C4-2B (cell line): Measurements from ENCODE around the gene LMBR1.
"Not testable (repeated sequence)": the region's sequence is repeated elsewhere in the genome, so short reads cannot be mapped to it uniquely, and the experiment has no call there.

Source experiments
- H3K27ac ChIP-seq: fragments of 450-650 bp; 2 replicates; pipeline ENCODE4 v1.5.1; 2017
- ZFX ChIP-seq: fragments of 450-650 bp; IDR thresholded peaks from 2 replicates; pipeline ENCODE4 v1.6.1; 2017
- TF ChIP-seq, protein P1 (sequence below): fragments of 450-650 bp; conservative IDR thresholded peaks from 2 replicates; pipeline ENCODE4 v1.5.1; 2017; ENCODE audit warnings: mild to moderate bottlenecking

Gene LMBR1

DNA sequence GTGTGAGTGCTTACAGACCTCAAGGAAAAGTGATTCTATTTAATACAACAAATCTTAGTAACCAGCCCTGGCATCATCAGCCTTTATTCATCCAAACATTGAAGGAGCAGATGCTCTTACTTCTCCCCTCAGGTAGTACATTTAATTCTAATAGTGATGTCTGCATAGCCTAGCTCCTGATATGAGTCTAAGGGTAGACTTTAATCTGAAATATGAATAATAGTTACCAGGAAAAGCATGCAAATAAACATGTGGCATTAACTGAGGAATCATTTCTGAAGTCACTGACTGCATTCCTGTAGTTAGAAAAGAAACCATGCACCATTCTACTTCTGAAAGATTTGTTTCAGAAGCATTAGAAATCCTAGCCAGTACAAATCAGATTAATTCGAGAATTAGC, 25.7 kb upstream of the LMBR1 start:
- no peak overlapping the region for H3K27ac ChIP-seq
- TF ChIP-seq ZFX: no peak
- TF ChIP-seq, protein P1, sequence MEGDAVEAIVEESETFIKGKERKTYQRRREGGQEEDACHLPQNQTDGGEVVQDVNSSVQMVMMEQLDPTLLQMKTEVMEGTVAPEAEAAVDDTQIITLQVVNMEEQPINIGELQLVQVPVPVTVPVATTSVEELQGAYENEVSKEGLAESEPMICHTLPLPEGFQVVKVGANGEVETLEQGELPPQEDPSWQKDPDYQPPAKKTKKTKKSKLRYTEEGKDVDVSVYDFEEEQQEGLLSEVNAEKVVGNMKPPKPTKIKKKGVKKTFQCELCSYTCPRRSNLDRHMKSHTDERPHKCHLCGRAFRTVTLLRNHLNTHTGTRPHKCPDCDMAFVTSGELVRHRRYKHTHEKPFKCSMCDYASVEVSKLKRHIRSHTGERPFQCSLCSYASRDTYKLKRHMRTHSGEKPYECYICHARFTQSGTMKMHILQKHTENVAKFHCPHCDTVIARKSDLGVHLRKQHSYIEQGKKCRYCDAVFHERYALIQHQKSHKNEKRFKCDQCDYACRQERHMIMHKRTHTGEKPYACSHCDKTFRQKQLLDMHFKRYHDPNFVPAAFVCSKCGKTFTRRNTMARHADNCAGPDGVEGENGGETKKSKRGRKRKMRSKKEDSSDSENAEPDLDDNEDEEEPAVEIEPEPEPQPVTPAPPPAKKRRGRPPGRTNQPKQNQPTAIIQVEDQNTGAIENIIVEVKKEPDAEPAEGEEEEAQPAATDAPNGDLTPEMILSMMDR: no peak

DNA sequence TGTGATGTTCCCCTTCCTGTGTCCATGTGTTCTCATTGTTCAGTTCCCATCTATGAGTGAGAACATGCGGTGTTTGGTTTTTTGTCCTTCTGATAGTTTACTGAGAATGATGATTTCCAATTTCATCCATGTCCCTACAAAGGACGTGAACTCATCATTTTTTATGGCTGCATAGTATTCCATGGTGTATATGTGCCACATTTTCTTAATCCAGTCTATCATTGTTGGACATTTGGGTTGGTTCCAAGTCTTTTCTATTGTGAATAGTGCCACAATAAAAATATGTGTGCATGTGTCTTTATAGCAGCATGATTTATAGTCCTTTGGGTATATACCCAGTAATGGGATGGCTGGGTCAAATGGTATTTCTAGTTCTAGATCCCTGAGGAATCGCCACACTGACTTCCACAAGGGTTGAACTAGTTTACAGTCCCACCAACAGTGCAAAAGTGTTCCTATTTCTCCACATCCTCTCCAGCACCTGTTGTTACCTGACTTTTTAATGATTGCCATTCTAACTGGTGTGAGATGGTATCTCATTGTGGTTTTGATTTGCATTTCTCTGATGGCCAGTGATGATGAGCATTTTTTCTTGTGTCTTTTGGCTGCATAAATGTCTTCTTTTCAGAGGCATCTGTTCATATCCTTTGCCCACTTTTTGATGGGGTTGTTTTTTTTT, 16.7 kb upstream of the LMBR1 start:
- not testable (repeated sequence) for H3K27ac ChIP-seq

DNA sequence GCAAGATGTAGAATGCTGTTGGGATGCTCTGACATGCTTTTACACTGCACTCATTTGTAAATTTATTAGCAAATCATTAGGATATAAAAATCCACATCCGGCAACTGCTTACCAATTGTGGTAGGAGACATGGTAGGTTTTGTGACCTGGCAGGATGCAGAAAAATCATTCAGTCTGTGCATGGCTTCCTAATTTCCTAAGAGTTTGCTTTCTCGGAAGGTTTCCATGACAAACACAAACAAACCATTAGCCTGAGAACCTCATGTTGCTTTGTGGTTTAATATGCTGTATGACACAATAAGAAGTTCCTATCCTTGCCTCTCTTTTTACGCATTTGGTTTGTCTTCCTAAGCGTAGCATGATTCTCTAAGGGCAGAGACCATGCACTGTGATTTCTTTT, 14.7 kb upstream of the LMBR1 start:
- TF ChIP-seq ZFX: no peak
- no peak overlapping the region for H3K27ac ChIP-seq

DNA sequence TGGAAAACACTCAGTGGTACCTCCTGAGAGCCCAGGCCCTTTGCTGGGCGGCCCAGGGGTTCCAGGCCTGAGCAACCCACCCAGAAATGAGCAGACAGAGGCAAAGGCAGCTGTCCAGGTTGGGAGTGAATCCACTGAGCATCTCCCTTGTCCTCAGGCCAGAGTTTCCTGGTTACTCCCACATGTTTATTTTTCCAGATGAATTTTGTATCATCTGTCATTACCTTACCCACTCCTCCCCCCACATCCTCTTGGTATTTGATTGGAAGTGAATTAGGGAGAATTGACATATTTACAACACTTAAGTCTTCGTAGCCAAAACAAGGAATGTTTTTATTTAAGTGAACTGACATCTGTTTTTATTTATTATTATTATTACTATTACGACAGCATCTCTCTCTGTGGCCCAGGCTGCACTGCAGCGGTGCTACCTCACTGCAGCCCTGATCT, 13.2 kb upstream of the LMBR1 start:
- TF ChIP-seq ZFX: no peak
- TF ChIP-seq, protein P1: no peak
- 0 out of 2 replicates have a peak overlapping the region, but pooled peaks have one; percentile 1 for H3K27ac ChIP-seq

DNA sequence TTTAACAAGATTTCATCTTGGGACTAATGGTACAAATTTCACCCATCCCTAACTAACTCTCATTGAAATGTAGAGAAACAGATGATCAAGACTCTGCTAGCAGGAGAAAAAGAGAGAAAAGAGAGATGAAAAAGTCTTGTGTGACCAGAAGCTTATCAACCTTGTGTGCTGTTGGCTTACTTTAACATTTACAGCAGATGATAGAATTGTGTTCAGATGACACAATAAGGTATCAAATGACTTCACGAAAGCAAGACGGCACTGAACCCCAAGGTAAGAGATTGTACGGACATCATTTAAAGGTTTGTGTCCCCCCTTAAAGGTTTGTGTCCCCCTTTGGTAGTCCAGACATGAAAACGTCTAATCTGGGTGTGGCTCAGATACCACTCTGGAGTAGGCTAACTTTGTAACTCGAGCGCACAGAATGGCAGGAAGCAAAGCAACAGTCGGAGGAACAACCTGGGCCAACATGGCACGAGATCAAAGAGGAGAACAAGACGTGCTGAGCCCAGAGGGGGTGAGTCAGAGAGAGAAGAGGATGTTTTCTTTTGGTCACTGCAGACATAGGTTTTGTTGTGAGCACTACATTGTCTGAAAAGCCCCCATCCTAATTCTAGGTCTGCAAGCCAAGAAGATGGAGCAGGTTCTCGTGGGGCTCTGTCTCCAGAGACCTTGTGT, 10.4 kb upstream of the LMBR1 start:
- peak overlapping the region; percentile 52 for H3K27ac ChIP-seq
- TF ChIP-seq ZFX: no peak
- TF ChIP-seq, protein P1: no peak

DNA sequence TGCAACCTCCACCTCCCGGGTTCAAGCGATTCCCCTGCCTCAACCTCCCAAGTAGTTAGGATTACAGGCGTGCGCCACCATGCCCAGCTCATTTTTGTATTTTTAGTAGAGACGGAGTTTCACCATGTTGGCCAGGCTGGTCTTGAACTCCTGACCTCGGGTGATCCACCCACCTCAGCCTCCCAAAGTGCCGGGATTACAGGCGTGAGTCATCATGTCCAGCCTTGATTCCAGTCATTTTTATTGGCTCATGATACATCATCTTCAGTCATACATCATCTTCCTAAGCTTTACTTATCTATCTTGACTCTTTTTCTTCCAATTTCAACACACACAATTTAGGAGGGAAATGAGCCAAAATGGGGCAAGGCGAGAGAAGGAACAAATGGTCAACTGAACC, 7.1 kb upstream of the LMBR1 start:
- not testable (repeated sequence) for H3K27ac ChIP-seq

DNA sequence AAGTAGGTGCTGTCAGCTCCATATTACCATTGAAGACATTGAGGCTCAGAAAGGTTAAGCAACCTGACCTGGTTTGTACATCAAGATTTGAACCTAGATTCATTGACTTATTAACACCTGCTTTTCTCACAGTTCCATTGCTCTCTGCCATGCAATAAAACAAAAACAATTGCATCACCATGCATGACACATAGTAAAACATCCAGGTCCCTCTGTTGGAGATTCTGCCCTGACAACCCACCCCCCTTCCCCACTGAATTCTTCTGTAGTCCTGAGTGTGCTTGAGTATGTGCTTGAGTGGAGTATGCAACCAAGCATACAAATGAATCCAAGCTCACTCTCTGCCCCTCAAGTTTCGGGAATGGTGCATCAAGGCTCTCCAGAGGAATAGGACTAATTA, 6.0 kb upstream of the LMBR1 start:
- H3K27ac ChIP-seq: no peak overlapping the region
- TF ChIP-seq, protein P1: no peak
- TF ChIP-seq ZFX: no peak

DNA sequence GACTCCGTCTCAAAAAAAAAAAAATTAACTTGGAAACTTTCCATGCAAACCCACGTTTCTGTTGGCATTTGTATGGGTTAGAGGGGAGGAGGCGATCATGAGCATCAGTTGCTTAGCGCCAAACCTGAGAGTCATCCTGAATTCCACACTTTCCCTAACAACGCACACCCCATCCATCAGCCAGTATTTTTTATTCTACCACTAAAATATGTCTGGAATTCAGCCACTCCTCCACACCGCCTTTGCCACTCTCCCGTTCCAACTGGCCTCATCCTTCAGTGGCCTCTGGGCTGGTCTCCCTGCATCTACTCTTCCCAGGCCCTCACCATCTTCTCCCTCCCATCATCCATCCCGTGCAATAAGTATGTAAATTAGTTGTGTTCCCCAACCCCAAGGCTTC, 4.7 kb upstream of the LMBR1 start:
- no peak overlapping the region for H3K27ac ChIP-seq
- TF ChIP-seq, protein P1: no peak
- TF ChIP-seq ZFX: no peak

DNA sequence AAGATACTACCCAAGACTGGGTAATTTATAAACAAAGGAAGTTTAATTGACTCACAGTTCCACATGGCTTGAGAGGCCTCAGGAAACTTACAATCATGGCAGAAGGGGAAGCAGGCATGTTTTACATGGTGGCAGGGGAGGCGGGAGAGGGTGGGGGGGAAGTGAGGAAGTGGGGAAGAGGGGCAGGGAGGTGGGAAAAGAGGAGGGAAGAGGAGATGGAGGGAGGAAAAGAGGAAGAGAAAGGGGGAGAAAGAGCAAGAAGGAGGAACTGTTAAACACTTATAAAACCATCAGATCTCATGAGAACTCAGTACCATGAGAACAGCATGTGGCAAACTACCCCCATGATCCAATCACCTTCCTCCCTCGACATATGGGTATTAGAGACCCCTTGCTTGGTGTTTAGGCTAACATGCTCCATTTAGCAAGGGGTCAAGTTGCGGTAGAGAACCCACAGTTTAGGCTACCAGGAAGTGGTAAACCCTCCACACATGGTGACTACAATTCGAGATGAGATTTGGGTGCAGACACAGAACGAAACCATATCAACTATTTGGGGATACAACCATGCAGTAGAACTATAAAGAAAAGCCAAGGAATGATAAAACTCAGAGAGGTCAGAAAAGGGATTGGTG, 3.5 kb upstream of the LMBR1 start:
- no peak overlapping the region for H3K27ac ChIP-seq
- TF ChIP-seq, protein P1: no peak
- no peak for TF ChIP-seq ZFX
